Measurements from ENCODE around the gene PRKAR2B.
"Not testable (repeated sequence)": the region's sequence is repeated elsewhere in the genome, so short reads cannot be mapped to it uniquely, and the experiment has no call there.

PRKAR2B gene

GRCh38 chr7:107041097-107041496 is 3.4 kb upstream of the PRKAR2B start:
- H3K4me3 ChIP-seq (ENCODE audit: control insufficient read depth, low read depth, low read length), result no peak overlapping the region
- TF ChIP-seq CTCF (conservative IDR thresholded peaks at IDR 0.05; ENCODE audit: control insufficient read depth, insufficient read depth, low read depth, low read length), result no peak
- DNase-seq (ENCODE audit: low read depth), result no peak

DNA sequence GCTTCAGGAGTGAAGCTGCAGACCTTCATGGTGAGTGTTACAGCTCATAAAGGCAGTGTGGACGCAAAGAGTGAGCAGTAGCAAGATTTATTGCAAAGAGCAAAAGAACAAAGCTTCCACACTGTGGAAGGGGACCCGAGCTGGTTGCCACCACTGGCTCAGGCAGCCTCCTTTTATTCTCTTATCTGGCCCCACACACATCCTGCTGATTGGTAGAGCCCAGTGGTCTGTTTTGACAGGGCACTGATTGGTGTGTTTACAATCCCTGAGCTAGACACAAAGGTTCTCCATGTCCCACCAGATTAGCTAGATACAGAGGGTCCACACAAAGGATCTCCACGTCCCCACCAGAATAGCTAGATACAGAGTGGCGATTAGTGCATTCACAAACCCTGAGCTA is 2.7 kb upstream of the PRKAR2B start:
- not testable (repeated sequence) for H3K4me3 ChIP-seq (ENCODE audit: control insufficient read depth, low read depth, low read length); DNase-seq (ENCODE audit: low read depth)

DNA sequence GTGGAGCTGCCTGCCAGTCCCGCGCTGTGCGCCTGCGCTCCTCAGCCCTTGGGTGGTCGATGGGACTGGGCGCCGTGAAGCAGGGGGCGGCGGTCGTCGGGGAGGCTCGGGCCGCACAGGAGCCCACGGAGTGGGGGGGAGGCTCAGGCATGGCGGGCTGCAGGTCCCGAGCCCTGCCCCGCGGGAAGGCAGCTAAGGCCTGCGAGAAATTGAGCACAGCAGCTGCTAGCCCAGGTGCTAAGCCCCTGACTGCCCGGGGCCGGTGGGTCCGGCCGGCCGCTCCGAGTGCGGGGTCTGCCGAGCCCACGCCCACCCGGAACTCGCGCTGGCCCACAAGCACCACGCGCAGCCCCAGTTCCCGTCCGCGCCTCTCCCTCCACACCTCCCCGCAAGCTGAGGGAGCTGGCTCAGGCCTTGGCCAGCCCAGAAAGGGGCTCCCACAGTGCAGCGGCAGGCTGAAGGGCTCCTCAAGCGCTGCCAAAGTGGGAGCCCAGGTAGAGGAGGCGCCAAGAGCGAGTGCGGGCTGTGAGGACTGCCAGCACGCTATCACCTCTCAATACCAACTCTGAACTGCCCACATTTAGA is 2.1 kb upstream of the PRKAR2B start:
- DNase-seq (ENCODE audit: low read depth); H3K4me3 ChIP-seq (ENCODE audit: control insufficient read depth, low read depth, low read length): not testable (repeated sequence)

DNA sequence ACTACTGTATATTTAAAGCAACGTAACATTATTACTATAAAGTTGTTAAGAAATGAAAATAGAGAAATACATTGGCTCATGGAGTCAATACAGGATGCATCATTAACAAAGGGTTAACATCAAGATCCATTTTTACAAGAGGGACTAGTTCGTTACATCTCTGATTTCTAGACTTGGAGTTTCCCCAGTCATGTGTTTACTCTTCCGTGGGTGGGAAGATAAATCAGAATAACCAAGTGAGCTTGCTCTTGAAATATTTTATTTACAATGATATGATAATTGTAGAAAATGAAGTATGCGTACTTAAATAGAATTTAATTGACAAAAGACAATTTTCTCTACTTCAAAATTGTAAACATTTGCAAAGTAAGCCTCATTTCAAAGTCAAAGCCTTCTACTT is 1.0 kb upstream of the PRKAR2B start:
- no peak for DNase-seq (ENCODE audit: low read depth)
- TF ChIP-seq CTCF (conservative IDR thresholded peaks at IDR 0.05; ENCODE audit: control insufficient read depth, insufficient read depth, low read depth, low read length), result no peak

GRCh38 chr7:107043921-107044346 is 571 bp upstream of the PRKAR2B start:
- peak overlapping the region; percentile 38 for H3K4me3 ChIP-seq (ENCODE audit: control insufficient read depth, low read depth, low read length)
- no peak for DNase-seq (ENCODE audit: low read depth)
- no peak for TF ChIP-seq CTCF (conservative IDR thresholded peaks at IDR 0.05; ENCODE audit: control insufficient read depth, insufficient read depth, low read depth, low read length)

More for the DNA sequence above, 1.0 kb upstream of the PRKAR2B start:
- H3K4me3 ChIP-seq (ENCODE audit: control insufficient read depth, low read depth, low read length), result no peak overlapping the region

DNA sequence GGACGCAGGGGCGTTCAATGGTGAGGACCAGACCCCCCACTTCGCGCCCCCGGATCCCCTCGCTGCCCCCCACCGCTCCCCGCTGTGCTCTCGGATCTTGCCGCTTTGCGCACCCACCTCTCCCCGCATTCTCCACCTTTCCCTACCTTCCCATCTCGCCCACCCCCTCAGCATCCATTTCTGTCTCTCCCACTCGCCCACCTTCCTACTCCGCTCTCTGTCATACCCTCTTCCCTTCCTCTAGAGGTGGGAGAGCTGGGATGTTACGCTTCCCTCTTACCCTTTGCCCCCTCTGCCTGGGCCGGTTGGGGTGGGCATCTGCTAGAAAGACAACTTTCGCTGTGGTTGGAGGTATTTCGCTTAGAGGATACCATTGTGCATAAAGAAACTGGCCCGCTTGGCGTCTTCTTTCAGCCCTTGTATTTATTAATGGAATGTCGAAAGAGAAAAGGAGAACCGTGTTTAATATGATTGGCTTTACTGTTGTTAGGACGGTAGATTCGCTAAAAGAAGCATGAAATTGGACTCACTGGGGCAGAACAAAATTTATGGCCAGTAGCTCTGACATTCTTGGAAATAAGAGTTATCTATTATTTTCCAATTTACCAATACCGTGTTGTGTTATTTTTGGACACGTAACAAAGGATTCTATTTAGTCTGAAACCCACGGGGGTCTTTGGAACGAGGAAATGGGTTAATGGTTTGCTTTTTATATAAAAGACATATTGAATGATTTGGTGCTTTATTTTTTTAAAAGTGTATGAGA is 873 bp downstream of the PRKAR2B start:
- peak overlapping the region; percentile 60 for H3K4me3 ChIP-seq (ENCODE audit: control insufficient read depth, low read depth, low read length)
- DNase-seq (ENCODE audit: low read depth), result no peak
- TF ChIP-seq CTCF (conservative IDR thresholded peaks at IDR 0.05; ENCODE audit: control insufficient read depth, insufficient read depth, low read depth, low read length), result no peak

- no peak for TF ChIP-seq CTCF (conservative IDR thresholded peaks at IDR 0.05; ENCODE audit: control insufficient read depth, insufficient read depth, low read depth, low read length)
- no peak for DNase-seq (ENCODE audit: low read depth)
- H3K4me3 ChIP-seq (ENCODE audit: control insufficient read depth, low read depth, low read length), result no peak overlapping the region
Observed at GRCh38 chr7:107045980-107046379, 1.5 kb downstream of the PRKAR2B start.

Measured in fibroblast of mammary gland (primary cell).